Mucosa of rectum (tissue), 2 donors: ENCODE results near the gene PTPRQ.

ENCODE experiments used
- H3K27ac ChIP-seq, 2 donors: one replicate each; pipeline ENCODE4 v1.7.0; 2013; ENCODE audit warnings: inconsistent platforms in 2 of 2, low read depth in 2 of 2, low read length in 2 of 2
- H3K27me3 ChIP-seq, 2 donors: one replicate each; pipeline ENCODE4 v1.7.0; 2013; ENCODE audit warnings: low read length in 2 of 2; ENCODE audit not compliant: control insufficient read depth in 2 of 2, insufficient read depth in 2 of 2
- H3K36me3 ChIP-seq, 2 donors: one replicate each; pipeline ENCODE4 v1.7.0; 2013; ENCODE audit warnings: low read length in 2 of 2; ENCODE audit not compliant: control insufficient read depth in 2 of 2, insufficient read depth in 2 of 2
- H3K4me1 ChIP-seq, 2 donors: one replicate each; pipeline ENCODE4 v1.7.0; 2013; ENCODE audit warnings: low read length in 2 of 2, mild to moderate bottlenecking in 1 of 2; ENCODE audit not compliant: control insufficient read depth in 2 of 2, insufficient read depth in 2 of 2
- H3K4me3 ChIP-seq, 2 donors: one replicate each; pipeline ENCODE4 v1.7.0; 2013; ENCODE audit warnings: low read length in 2 of 2
- H3K9ac ChIP-seq, 2 donors: one replicate each; pipeline ENCODE4 v1.7.0; 2013; ENCODE audit warnings: low read length in 2 of 2, low read depth in 1 of 2, mild to moderate bottlenecking in 1 of 2
- H3K9me3 ChIP-seq, 2 donors: one replicate each; pipeline ENCODE4 v1.7.0; 2013; ENCODE audit warnings: low read length in 2 of 2; ENCODE audit not compliant: control insufficient read depth in 2 of 2
- donor health status: healthy.
- donor health status: Normal muscosa, but diverticular disease.

The PTPRQ gene

DNA sequence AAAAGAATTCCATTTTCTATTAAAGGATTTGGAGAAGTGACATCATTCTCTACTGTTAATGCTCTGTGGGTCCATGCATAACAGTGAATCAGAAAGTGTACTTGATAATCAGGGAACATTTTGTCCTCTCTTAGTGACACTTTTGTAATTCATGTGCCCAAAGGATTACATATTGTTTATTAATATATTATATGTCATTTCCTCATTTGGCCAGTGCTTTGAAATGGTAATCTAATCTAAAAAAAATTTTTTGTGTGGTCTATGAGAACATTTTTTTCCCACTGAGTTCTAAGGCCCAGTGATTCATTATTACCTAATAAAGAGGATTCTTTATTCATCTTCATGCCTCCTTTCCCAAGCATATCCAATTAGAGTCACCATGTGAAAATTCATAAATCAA is 183.7 kb downstream of the PTPRQ start:
- no peak overlapping the region for H3K27ac ChIP-seq
- H3K9me3 ChIP-seq, result no peaks in the 10 kb centered on the region
- no peak overlapping the region for H3K4me3 ChIP-seq
- H3K27me3 ChIP-seq, result no peaks in the 10 kb centered on the region
- no peaks in the 10 kb centered on the region for H3K4me1 ChIP-seq
- no peak overlapping the region for H3K9ac ChIP-seq
- no peaks in the 10 kb centered on the region for H3K36me3 ChIP-seq

DNA sequence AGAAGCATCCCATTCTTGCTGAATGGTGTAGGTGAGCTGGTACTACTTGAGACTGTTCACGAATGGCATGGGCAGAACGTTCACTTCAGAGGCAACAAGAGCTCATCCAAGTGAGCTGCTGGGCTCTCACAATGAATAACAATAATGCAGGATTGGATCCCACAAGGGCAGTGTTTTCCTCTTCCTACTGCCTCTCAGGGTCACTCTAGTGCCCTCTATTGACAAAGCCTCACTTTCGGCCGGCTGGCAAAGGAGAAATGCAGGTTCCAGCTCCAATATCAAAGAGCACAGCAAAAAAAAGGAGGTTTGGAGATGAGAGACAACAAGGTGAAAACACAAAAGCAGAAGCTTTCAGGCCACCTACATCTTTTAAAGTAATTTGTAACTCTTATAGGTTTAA is 188.8 kb downstream of the PTPRQ start:
- H3K4me1 ChIP-seq, result no peaks in the 10 kb centered on the region
- H3K4me3 ChIP-seq, result no peak overlapping the region
- no peak overlapping the region for H3K9ac ChIP-seq
- no peak overlapping the region for H3K27ac ChIP-seq
- no peaks in the 10 kb centered on the region for H3K27me3 ChIP-seq
- H3K36me3 ChIP-seq, result no peaks in the 10 kb centered on the region
- H3K9me3 ChIP-seq, result no peaks in the 10 kb centered on the region

DNA sequence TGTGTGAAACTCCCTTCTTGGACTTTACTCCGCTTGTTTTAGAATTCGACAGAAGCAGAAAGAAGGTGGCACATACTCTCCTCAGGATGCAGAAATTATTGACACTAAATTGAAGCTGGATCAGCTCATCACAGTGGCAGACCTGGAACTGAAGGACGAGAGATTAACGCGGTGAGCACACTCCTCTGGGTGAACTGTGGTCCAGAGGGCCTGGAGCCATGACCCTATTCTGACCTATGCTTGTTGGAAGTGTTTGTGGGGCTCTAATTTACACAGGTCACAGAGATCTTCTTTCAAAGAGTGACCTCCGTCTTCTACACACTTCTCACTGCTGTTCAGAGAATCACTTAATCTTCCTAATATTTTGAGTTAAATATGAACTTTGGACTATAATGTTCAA is 190.9 kb downstream of the PTPRQ start:
- no peak overlapping the region for H3K4me3 ChIP-seq
- no peak overlapping the region for H3K27ac ChIP-seq
- no peak overlapping the region for H3K9ac ChIP-seq
- H3K27me3 ChIP-seq, result no peaks in the 10 kb centered on the region
- H3K9me3 ChIP-seq, result no peaks in the 10 kb centered on the region
- H3K36me3 ChIP-seq, result no peaks in the 10 kb centered on the region
- H3K4me1 ChIP-seq, result no peaks in the 10 kb centered on the region

GRCh38 chr12:80636832-80637231 is 192.8 kb downstream of the PTPRQ start:
- H3K36me3 ChIP-seq, result no peaks in the 10 kb centered on the region
- H3K4me1 ChIP-seq, result no peaks in the 10 kb centered on the region
- no peaks in the 10 kb centered on the region for H3K9me3 ChIP-seq
- no peaks in the 10 kb centered on the region for H3K27me3 ChIP-seq
- H3K27ac ChIP-seq, result no peak overlapping the region
- H3K9ac ChIP-seq, result no peak overlapping the region
- H3K4me3 ChIP-seq, result no peak overlapping the region

- Histone ChIP-seq H3K4me3 (no peak overlapping the region), H3K9me3 (no peaks in the 10 kb centered on the region), H3K27ac (no peak overlapping the region), H3K4me1 (no peaks in the 10 kb centered on the region), H3K36me3 (no peaks in the 10 kb centered on the region), H3K27me3 (no peaks in the 10 kb centered on the region), H3K9ac (no peak overlapping the region)
These were observed 197.9 kb downstream of the PTPRQ start for GRCh38 chr12:80641936-80642335.

GRCh38 chr12:80643961-80644360 is 199.9 kb downstream of the PTPRQ start:
- Histone ChIP-seq H3K9me3 (no peaks in the 10 kb centered on the region), H3K4me3 (no peak overlapping the region), H3K27me3 (no peaks in the 10 kb centered on the region), H3K4me1 (no peaks in the 10 kb centered on the region), H3K9ac (no peak overlapping the region), H3K36me3 (no peaks in the 10 kb centered on the region), H3K27ac (no peak overlapping the region)

- no peak overlapping the region for H3K9ac ChIP-seq
- H3K4me3 ChIP-seq, result no peak overlapping the region
- no peaks in the 10 kb centered on the region for H3K9me3 ChIP-seq
- H3K27ac ChIP-seq, result no peak overlapping the region
- no peaks in the 10 kb centered on the region for H3K36me3 ChIP-seq
- H3K27me3 ChIP-seq, result no peaks in the 10 kb centered on the region
- H3K4me1 ChIP-seq, result no peaks in the 10 kb centered on the region
These were observed 204.8 kb downstream of the PTPRQ start for GRCh38 chr12:80648881-80649280.

DNA sequence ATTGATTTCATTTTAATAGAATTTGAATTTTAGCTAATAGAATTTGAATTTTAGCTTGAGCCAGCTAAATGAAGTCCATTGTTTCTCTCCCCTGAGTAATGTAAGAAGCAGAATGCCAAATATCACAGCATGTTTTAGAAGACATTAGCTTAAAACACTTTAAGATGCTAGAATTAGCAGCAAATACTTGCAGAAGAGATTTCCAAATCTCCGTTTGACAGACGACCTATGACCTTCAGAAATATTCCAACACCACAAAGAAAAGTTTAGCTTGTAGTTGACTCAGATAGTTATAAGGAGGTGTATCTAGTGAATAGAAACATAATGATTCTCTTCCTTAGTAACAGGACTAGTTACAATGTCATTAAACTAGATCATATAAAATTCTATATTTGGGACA is 211.7 kb downstream of the PTPRQ start:
- H3K4me1 ChIP-seq, result no peaks in the 10 kb centered on the region
- H3K36me3 ChIP-seq, result no peaks in the 10 kb centered on the region
- no peak overlapping the region for H3K9ac ChIP-seq
- H3K4me3 ChIP-seq, result no peak overlapping the region
- no peak overlapping the region for H3K27ac ChIP-seq
- H3K27me3 ChIP-seq, result no peaks in the 10 kb centered on the region
- no peaks in the 10 kb centered on the region for H3K9me3 ChIP-seq

GRCh38 chr12:80659512-80660063 is 215.6 kb downstream of the PTPRQ start:
- Histone ChIP-seq H3K36me3 (no peaks in the 10 kb centered on the region), H3K4me1 (no peaks in the 10 kb centered on the region), H3K4me3 (no peak overlapping the region), H3K27me3 (no peaks in the 10 kb centered on the region), H3K27ac (no peak overlapping the region), H3K9ac (no peak overlapping the region), H3K9me3 (no peaks in the 10 kb centered on the region)

GRCh38 chr12:80662586-80662985 is 218.6 kb downstream of the PTPRQ start:
- Histone ChIP-seq H3K4me3 (no peak overlapping the region), H3K9me3 (no peaks in the 10 kb centered on the region), H3K27me3 (no peaks in the 10 kb centered on the region), H3K27ac (no peak overlapping the region), H3K4me1 (no peaks in the 10 kb centered on the region), H3K36me3 (no peaks in the 10 kb centered on the region), H3K9ac (no peak overlapping the region)

- Histone ChIP-seq H3K27me3 (no peaks in the 10 kb centered on the region), H3K9ac (no peak overlapping the region), H3K4me1 (no peaks in the 10 kb centered on the region), H3K9me3 (no peaks in the 10 kb centered on the region), H3K27ac (no peak overlapping the region), H3K36me3 (no peaks in the 10 kb centered on the region), H3K4me3 (no peak overlapping the region)
These were observed 226.2 kb downstream of the PTPRQ start for GRCh38 chr12:80670214-80670613.
